GM19463 (cell line): ENCODE data around the gene BBLN.
"Not testable (repeated sequence)": the region's sequence is repeated elsewhere in the genome, so short reads cannot be mapped to it uniquely, and the experiment has no call there.

Experiments
- ATAC-seq: cut with Tn5 transposase; IDR thresholded peaks from one replicate; pipeline ENCODE4 v1.9.1; 2021; ENCODE audit warnings: mild to moderate bottlenecking, moderate library complexity; ENCODE audit not compliant: unreplicated experiment

BBLN gene

DNA sequence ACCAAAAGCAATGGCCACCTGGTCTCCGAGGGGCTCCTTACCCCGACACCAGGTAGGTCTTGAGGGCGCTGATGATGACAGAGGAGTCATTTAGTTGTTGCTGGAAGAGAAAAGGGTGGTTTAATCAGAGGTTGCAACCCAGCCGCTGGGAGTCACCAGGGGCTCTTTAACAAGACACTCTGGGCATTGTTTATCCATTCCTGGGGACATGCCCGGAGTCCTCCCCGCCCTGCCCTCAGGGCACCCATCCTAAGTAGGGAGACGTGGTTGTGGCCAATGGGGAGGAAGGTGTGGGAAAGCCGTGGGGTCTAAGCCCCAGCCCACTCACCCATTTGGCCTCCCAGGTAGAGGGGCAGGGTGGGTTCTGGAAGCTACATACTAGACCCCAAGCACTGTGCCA lies 35.6 kb upstream of the BBLN start:
- ATAC-seq = no peak

DNA sequence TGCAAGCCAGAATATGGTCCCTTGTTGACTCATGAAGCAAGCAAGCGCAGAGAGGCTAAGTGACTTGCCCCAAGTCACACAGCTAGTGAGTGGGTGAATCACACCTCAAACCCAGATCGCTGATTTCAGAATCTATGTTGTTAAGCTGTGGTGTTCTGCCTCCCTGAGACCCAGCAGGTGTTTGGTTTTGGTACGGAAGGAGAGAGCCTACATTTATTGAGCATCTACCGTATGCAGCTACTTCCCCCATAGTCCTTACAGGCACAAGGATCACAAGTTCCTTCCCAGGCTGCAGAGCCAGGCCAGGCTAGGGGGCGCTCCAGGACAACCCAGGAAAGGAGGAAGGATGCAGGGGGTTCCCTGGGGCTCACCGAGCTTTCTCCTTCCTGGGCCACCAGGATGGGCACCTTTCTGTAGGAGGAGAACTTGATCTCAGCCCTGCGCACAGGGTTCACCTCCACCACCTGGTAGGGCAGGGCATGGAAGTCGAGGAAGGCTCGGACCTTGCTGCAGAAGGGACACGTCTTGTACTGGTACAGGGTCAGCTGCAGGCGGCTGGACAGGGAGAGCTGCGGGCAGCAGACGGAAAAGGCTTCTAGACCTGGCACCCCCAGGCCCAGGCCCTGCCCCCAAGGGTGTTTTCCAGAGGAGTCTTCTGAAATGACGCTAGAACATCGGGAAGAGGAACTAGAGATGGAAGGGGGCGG lies 35.0 kb upstream of the BBLN start:
- ATAC-seq = no peak

DNA sequence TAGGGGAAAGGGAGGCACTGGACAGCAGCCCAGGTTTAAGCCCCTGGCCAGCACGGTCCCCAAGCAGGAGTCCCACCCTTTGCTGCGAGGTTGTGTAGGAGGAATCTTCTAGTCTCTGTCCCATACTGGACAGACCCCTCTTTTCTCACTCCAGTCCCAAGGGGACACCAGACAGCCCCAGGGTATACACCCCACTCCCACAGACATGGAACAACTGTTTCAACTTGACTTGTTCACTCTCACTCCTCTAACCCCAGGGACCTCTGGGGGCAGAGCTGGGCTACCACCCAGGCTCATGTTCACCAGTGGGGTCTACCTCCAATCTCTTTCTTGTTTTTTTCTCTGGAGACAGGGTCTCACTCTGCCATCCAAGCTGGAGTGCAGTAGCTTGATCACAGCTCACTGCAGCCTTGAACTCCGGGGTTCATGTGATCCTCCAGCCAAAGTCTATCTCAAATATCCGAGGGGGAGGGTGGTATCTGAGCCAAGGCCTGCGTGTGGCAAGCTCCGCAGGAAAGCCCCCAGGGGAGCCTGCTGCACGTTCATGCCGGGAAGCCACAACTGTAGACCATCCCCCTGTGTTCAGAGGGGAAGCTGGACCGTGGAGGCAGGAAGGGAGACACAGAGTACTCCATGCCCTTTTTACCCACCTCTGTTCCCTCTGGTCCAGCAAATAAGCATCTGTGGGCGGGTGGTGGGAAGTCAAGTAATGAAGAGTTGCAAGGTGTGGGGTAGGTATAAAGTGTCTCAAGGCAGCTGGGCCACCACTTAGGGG lies 34.3 kb upstream of the BBLN start:
- no peak for ATAC-seq

DNA sequence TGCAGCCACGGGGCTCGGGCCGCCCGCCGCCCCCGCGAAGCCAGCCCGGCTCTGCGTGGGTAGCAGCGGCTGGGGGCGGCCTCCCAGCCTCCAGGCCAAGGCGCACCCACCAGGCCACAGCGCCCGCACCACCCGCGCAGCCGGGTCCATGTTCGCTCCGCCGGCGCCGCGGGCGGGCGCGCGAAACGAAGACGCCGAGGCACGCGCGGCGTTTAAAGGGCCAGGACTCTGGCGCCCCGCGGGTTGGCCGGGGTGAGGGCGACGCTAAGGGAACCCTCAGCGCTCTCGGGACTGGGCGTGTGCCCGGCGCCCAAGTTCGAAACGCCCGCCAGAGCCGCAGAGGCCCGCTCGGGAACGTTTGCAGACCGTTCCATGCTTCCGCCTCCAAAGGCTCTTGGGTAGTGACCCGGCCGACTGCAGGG lies 32.5 kb upstream of the BBLN start, which contains the start of gene PTGES2:
PTGES2 (minus strand) TSS at position 162 of the 422 bp plus-strand sequence; CDS start at position 150, 12 bp downstream.
- ATAC-seq = peak; percentile 59

DNA sequence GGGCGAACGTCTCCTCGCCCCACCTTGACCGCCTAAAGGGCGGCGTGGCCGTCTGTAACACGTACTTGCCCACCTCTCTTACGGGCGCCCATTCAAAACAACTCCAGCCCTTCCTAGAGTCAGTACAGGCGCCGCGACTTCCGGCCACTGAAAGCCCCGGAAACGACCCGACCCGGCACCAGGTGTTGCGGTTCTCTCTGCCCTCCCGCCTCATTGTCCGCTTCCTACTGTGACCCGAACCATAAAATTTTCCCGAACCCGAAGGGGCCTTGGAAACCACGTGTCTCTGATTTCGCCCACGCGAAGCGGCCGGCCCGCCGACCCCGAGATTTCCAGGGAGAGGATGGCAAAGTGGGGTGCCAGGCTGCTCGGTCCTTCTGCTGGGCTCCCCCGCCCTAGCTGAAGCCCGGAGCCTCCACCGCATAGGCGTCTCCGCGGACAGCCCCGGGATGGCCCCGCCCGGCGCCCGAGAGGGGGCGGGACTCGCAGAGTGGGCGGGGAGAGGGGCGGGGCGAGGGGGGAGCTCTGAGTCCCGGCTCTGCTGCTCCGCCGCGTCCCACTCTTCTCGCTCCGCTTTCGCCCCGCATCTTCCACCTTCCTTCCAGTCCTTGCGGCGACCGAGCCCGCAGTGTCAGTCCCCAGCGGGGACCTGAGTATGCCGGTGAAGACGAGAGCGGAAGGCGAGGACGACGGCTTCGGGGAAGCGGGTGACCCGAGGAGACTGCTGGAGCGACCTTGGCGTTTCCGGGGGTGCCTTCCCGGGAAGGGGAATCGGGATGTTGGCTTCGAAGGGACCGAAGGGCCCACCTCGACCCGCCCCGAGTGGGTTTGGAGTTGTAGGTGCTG lies 31.9 kb upstream of the BBLN start:
- ATAC-seq = peak; percentile 62

DNA sequence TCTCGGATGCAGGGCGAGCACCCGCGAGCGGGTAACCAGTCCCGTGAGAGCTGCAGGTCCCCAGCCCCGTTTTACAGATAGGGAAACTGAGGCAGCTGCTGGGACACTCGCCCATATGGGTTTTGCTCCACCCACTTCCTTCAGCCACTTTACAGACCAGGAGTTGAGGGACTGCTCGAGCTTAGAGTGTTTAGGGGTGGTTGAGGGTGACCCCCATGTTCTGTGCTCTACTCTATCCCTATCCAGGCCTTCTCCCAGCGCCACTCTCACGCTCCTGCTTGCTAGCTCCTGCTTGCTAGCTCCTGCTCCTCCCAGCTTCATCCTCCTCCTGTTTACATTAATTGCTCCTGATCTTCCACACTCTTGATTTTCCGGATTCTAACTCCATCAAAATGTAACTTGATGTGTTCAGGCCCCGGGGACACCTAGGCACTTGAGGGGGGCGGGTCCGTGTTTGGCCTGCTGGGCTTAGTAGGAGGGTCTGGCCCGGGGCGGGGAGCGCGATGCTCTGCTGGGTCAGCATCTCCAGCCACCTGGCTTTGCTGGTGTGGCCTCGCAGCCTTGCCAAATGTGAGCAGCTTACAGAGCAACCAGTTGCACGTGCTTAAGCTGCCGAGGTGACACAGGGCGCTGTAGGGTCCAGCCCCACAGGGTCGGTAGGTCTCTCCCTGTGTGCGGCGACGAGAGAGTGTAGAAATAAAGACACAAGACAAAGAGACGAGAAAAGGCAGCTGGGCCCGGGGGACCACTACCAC lies 31.1 kb upstream of the BBLN start:
- no peak for ATAC-seq

DNA sequence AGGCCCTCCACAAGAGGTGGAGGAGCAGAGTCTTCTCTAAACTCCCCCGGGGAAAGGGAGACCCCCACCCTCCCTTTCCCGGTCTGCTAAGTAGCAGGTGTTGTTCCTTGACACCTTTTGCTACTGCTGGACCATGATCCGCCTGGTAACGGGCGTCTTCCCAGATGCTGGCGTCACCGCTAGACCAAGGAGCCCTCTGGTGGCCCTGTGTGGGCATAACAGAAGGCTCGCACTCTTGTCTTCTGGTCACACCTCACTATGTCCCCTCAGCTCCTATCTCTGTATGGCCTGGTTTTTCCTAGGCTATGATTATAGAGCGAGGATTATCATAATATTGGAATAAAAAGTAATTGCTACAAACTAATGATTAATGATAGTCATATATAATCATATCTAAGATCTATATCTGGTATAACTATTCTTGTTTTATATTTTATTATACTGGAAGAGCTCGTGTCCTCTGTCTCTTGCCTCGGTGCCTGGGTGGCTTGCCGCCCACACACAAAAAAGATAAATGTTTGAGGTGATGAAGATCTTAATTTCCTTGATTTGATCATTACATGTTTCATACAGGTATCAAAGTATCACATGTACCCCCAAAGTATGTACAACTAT lies 30.0 kb upstream of the BBLN start:
- not testable (repeated sequence) for ATAC-seq

DNA sequence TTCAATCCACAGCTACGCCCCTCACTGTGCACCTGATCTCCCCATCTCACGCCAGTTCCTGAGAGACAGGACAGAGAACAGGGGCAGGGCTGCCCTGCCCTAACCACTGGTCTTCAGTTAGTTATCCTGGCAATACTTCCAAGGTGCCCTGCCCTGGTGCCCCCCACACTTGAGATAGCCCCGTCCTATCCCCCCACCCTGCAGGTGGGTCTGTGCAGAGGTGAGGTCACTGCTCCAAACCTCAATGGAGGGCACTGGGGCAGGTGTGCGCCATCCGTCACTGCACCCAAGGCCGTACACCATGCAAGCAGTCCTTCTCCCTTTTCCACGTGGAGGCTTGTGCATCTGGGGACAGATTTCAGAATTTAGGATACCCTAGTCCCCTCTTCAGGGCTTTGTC lies 29.4 kb upstream of the BBLN start:
- ATAC-seq = not testable (repeated sequence)

DNA sequence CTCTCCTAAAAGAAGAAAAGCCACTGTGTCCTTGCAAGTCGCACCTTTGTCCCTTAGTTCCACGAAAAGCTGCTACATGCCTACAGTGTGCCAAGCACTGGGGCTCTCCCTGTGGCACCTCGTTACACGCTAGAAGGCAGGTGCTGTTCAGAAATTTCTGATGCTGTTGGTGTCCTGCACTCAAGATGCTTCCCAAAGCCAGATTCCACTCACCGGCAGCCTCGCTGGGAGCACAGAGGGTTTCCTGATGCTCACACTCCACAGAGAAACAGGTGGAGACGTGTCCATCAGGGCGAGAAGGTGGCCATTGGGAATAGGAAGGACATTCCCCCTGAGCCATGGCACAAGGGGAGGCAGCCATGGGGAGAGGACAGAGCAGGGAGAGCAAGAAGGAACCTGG lies 28.7 kb upstream of the BBLN start:
- not testable (repeated sequence) for ATAC-seq

DNA sequence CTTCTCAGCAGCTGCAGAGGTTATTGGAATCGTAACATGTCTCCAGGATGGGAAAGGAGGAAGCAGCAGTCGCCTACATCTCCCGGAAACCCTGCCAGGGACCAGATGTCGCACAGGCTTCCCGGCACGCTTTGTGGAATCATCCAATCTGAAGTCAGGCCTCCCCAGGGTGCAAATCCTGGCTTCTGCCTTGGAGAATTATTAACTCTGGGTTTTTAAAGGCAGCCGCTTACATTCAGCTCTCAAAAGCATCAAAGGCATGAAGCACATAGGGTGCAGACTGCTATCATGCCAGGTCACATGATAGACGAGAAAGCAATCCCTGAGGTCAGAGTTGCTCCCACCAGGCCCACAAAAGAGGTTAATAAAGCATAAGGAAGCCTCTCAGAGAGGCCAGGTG lies 27.9 kb upstream of the BBLN start:
- ATAC-seq = not testable (repeated sequence)

DNA sequence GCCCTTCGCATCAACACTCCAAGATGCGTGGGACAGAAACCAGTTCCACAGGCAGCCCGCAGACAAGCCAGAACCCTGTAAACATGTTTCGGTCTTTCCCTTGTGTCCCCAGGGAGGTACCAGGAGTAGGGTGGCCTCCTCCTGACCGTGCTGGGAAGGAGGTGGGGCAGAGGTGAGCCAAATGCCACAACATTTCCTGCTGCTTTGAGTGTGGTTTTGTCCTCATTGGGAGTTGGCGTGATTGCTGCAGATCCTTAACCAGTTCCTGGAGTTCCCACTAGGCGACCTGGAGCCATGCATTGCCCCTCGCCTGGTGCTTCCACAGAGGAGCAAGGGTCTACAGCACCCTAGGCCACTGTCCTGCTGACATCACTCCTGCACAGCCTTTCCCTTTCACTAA lies 24.5 kb upstream of the BBLN start:
- ATAC-seq = not testable (repeated sequence)

DNA sequence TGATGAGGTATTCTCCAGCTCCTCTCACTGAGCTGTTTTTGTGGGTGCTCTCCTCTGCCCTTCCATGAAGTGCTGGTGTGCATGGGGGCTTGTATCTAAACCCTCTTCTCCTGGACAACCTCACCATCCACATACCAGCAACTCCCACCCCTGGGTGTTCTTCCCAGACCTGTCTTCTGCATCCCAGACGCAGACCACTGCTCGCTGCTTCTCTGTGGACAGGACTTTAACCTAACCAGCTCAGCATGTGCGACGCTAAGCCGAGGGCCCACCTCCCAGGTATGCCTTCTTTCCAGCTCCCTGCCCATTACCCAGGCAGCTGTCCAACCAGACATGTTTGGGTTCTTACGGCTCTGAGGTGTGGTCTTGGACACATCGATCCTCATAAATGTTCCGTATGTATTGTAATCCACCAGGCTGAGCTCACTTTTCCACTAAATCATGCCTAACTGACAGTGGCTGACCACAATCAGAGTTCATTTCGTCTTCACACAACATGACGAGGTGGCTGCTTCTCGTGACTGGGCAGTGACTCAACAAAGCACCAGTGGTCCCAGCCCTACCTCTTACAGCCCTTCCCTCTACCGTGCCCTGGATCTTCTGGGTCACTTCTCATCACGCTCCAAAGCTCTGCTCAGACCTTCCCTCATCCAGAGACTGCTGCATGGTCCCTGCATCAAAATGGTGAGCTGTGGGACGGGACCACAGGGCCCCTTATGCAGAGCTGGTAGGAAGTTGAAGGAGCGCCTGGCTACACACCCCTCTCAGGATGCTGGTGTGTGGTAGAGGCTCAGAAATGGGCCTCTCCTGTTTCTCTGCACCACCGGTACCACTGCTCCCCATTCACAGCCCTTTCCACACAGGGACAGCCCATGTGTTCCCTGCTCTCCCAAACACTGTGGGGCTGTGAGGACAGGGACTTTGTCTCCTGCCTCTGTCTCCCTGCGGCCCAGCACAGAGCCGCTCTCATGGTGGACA lies 23.0 kb upstream of the BBLN start:
- ATAC-seq = no peak

DNA sequence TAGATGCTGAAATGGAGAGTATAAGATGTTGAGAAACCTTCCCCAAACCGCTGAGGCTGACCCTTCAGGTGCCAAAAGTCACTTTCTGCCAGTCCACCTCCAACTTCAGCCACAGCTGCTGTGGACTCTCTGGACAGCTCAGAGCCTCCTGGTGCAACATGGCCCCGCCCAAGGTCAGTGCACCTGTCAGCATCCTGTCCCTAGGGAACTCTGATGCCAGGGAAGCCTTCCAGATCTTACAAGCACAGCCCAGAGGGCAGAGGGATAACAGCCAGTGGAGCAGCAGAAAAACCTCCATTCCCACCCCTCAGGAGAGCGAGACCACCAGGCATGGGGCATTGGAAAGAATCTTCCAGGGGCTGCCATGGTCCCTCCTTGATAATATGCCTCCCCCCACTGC lies 22.1 kb upstream of the BBLN start:
- no peak for ATAC-seq

DNA sequence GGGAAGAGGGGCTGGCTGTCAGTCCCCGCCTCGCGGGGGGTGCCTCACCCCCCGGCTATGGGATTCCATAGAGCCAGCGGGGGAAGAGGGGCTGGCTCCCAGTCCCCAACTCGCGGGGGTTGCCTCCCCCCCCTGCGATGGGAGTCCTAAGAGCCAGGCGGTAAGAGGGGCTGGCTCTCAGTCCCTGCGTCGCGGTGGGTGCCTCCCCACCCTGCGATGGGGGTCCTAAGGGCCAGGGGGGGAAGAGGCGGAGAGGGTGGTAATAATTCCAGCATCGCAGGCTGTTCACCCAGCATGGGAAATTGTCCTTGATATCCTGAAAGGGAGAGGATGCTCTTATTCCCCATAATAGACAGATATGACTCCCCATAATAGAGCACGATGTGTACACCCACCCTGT lies 20.4 kb upstream of the BBLN start:
- ATAC-seq = no peak

DNA sequence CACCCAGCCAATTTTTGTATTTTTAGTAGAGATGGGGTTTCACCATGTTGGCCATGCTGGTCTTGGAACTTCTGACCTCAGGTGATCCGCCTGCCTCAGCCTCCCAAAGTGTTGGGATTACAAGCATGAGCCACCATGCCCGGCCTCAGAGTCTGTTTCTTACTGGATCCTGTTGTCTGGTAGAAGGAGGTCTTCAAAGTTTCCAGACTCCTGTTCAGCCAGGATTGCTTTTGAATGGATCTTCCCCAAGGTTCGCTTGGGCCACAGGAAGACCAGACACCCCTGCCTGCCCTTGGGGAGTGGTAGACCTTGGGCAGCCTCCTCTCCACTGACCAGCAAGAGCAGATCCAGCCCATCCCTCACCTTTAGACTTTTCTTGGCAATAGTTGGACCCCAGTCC lies 18.5 kb upstream of the BBLN start:
- no peak for ATAC-seq

DNA sequence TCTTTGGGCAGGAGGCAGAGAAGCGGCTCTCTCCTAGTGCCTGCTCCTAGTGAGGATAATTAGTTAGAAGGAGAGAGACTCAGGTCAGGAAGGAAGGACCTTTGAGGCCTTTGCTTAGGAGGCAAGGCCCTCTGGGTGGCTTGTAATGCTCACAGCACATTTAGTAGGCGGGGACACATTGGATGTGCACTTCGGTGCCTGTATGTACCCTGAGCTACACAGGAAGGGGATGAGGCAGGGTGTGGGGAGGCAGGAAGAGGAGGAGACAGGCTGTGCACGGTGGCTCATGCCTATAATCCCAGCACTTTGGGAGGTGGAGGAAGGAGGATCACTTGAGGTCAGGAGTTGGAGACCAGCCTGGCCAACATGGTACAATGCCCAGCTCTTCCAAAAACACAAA lies 18.0 kb upstream of the BBLN start:
- no peak for ATAC-seq

DNA sequence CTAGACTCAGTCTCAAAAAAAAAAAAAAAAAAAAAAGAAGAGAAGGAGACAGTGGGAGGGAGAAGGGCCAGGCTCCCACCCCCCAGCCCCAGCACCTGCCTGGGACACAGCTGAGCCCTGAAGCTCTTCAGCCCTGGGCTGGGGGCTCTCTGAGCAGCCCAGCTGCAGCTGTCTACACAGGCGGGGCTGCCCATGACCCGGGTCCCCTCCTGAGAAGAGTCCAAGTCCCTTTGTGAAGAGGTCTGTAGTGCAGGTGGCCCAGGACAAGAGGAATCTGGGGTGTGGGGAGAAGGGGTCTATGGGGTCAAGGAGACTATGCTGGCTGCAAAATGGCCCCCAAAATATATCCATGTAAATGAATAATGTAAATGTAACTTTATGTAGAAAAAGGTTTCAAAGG lies 17.5 kb upstream of the BBLN start:
- no peak for ATAC-seq

DNA sequence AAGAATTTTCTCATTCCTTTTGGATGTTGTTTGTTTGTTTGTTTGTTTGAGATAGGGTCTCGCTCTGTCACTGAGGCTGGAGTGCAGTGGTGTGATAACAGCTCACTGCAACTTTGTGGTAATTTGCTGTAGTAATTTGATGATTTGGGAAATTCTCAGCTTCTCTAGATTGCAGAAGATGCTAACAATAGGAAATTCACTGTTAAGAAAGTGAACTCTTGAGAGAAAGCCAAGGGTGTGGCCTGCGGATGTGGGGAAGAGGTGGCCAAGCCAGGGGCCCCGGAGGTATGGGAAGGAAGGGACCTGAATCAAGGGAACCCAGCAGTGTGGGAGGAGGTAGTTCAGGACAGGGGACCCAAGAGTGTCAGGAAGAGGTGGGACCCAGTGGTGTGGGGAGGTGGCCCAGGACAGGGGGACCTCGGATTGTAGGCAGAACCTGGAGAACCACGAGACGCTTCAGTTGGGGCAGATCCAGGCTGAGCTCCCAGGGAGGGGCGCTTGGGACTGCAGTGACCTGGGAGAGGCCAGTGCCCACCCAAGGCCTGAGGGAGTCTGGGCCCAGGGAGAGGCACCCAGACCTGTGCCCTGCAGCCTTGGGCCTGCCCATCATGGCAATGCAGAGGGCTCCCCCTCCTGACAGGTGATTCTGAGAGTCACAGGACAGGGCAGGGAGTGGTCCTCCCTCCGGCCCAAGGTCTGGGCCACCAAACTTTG lies 16.4 kb upstream of the BBLN start:
- ATAC-seq = no peak
